Amniotic stem cell (primary cell): ENCODE measurements around the gene PARD6G.

Experiments
- DNase-seq: peaks from one replicate; lab custom pipeline; 2025; lab: John Stamatoyannopoulos, UW

Gene PARD6G

DNA sequence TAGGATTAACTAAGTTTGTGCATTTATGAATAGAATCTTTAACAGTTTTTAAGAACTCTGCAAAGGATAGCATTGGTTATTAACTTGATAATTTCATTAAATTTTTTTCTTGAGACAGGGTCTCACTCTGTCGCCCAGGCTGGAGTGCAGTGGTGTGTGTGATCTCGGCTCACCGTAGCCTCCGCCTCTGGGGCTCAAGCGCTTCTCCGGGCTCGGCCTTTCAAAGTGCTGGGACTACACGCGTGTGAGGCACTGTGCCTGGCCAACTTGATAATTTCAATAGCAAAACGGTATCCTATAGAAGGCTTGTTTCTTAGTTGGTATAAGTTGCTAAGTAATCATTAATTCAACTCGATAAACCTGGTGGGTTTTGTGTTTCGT lies 100.3 kb downstream of the PARD6G start:
- DNase-seq = no peak

DNA sequence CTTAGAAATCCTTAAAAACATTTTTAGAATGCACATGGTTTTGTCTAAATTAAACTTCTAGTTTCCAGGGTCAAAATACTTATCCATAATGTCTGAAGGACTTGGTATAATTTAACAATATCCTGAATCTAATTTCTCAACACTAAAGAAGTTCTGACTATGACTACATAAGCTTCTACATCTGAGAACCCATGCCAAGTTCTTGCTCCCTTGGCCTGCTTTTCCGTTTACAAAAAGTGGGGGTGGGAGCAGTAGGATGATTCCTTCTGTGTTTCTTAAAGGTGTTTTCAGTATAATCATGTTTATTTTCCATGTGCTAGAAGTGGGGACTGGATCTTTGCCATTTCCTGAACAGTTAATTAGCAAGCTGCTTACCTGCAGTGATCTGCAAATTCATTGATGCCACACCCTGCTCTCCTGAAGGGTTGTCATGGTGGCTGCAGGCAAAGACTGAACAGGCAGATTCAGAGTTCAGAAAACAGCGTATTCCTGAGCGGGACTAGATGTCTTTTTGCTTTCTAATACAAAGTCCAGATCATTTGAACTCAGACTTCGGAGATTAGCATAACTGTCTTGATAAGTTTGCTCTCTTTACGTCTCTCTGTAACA lies 102.0 kb downstream of the PARD6G start:
- no peak for DNase-seq

GRCh38 chr18:80143881-80144280 lies 103.4 kb downstream of the PARD6G start:
- DNase-seq = no peak

- no peak for DNase-seq
Measured at GRCh38 chr18:80140455-80140985, 106.8 kb downstream of the PARD6G start.

DNA sequence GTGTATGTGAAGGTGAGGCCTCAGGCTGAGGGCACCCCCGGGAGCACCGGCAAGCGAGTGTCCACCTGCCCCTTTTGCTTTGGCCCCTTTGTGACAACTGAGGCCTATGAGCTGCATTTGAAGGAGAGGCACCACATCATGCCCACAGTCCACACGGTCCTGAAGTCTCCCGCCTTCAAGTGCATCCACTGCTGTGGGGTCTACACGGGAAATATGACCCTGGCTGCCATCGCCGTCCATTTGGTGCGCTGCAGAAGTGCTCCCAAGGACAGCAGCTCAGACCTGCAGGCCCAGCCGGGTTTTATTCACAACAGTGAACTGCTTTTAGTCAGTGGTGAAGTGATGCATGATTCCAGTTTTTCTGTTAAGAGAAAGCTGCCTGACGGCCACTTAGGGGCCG lies 109.3 kb downstream of the PARD6G start:
- no peak for DNase-seq

GRCh38 chr18:80137137-80137536 lies 110.2 kb downstream of the PARD6G start:
- no peak for DNase-seq

DNA sequence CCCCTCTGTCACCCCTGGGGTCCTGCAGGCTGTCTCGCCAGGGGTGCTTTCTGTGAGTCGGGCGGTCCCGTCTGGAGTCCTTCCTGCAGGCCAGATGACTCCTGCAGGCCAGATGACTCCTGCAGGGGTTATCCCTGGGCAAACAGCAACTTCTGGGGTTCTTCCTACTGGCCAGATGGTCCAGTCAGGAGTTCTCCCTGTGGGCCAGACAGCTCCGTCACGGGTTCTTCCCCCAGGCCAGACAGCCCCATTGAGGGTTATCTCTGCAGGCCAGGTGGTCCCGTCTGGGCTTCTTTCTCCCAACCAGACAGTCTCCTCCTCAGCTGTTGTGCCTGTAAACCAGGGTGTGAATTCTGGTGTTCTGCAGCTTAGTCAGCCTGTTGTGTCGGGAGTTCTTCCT lies 110.6 kb downstream of the PARD6G start:
- DNase-seq = no peak

DNA sequence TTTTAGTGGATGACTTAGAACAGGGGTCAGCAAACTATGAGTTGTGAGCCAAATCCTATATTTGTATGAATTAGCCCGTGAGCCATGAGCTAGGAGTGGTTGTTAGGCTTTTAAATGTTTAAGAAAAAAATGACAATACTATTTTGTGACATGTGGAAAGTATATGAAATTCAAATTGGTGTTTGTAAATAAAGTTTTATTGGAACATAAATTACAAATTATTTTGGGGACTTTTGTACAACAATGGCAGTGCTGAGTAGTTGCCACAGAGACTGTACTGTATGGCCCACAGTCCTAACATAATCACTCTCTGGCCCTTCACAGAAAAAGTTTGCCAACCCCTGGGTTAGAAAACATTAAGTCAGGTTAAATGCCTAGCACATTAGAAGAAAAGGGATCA lies 112.2 kb downstream of the PARD6G start:
- DNase-seq = no peak

DNA sequence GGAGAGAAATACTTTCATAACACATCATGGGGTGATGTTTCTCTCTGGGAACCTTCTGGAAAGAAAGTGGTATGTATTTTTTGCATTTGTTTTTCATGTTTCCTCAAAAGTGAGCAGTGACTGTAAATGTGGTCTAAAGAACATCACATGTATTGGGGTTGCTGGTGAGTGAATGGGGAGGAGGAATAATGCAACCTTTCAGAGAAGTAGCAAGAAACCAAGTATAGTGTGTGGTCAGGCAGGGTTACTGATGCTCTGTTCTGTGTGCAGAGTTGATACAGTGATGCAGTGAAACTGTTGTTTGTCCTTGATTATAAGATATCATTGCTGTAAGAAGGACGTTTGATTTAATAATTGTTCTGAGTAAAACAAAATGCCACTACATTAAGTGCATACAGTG lies 114.2 kb downstream of the PARD6G start:
- DNase-seq = no peak

- DNase-seq = no peak
Measured at GRCh38 chr18:80132180-80132812, 115.0 kb downstream of the PARD6G start.

DNA sequence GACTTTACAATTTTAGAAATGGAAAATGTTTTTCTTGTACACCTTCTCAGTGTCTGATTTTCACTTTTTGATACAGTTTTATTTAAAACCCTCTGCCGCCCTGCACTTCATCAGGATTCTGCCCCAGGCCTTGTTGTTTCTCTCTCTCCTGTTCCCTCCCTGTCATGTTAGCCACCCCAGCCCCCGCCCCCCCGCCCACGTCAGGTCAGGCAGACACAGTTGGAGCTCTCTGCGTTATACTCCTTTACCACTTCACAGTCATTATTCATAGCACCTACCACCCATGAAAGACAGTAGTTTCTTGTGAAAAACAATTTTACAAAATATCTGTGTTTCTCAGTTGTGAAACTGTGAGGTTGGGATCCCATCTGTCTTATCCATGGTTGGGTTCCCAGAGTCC lies 116.8 kb downstream of the PARD6G start:
- no peak for DNase-seq

DNA sequence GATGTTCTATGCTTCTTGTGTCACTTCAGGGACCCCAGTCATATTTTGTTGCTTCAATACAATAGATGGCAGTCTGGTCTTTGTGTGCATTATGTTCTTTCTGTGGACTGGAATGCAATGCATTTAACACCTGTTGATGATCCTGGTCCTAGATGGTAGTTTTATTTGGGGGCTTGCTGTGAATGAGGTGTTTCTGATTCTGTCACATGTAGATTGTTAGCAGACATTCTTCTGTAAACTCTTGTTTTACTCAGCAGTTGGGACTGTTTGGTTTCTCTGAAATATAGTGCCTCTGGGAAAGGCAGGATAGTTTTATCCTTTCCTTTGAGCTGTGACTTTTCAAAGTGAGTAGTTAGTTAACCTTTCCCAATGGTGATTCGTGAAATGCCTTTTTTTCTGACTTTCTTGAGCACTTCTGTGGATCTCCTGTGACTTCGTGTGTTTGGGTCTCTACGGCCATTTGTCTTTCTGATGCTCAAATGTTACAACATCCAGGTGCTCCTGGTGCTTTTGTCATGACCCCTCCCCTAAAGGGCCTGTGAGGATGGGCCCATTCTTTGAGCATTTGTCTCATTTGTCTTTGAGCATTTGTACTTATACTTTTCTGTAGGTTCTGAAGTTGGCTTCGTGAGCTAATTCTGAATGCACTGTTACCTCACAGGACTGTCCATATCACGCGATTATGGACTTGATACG lies 117.5 kb downstream of the PARD6G start:
- DNase-seq = no peak

DNA sequence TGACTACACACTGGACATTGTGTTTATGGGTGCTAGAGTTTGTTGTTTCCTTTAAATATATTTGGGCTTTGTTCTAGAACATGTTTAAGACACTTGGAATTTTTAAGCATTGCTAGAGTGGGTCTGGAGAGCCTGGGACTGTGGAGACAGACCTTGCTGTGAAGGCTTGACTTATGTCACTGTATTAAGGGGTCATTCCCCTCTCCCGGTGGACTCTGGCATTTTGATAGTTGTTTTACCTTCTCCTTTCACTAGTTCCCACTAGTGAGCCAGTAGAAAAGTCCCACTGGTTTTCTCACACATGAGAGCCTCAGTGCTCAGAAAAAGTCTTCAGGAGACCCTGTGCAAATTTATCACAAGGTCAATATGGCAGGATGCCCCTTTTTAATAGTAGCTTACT lies 119.7 kb downstream of the PARD6G start:
- DNase-seq = no peak

DNA sequence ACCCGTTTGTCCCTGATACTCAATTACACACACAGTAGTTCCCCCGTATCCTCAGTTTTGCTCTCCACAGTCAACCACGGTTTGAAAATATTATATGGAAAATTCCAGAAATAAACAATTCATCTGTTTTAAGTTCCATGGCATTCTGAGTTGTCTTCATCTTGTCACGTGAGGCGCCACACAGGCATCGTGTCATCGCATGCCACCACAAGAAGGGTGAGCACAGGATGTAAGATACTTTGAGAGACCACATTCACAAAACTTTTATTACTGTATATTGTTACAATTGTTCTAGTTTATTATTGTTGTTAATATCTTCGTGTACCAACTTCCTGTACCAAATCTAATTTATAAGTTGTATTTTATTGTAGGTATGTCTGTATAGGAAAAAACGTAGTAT lies 120.5 kb downstream of the PARD6G start:
- no peak for DNase-seq

GRCh38 chr18:80124131-80124530 lies 123.2 kb downstream of the PARD6G start:
- DNase-seq = no peak

DNA sequence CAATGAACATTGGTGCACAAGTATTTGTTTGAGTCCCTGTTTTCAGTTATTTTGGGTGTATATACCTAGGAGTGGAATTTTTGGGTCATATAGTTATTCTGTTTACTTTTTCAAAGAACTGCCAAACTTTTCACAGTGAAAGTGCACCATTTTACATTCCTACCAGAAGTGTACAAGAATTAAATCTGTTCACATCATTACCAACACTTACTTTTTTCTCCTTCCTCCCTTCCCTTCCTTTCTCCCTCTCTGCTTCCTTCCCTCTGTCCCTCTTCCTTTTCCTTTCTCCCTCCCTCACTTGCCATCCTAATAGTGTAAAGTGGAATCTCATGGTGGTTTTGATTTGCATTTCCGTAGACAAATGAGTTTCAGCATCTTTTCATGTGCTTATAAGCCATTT lies 126.4 kb downstream of the PARD6G start:
- DNase-seq = no peak

DNA sequence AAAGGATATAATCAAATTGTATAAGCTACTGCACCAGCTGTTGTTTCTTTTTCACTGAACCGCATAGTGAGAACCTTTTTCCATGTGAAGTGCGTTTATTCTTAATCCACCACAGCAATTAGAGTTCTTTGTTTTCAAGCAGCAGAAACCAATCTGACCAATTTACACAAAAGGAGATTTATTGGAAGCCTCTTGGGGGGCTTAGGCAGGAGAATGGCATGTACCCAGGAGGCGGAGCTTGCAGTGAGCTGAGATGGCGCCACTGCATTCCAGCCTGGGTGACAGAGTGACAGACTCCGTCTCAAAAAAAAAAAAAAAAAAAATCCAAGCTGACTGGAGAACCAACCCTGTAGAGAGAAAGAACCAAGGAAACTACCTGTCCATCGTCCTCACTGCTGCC lies 128.2 kb downstream of the PARD6G start:
- DNase-seq = no peak

GRCh38 chr18:80115035-80115434 lies 132.3 kb downstream of the PARD6G start:
- no peak for DNase-seq

DNA sequence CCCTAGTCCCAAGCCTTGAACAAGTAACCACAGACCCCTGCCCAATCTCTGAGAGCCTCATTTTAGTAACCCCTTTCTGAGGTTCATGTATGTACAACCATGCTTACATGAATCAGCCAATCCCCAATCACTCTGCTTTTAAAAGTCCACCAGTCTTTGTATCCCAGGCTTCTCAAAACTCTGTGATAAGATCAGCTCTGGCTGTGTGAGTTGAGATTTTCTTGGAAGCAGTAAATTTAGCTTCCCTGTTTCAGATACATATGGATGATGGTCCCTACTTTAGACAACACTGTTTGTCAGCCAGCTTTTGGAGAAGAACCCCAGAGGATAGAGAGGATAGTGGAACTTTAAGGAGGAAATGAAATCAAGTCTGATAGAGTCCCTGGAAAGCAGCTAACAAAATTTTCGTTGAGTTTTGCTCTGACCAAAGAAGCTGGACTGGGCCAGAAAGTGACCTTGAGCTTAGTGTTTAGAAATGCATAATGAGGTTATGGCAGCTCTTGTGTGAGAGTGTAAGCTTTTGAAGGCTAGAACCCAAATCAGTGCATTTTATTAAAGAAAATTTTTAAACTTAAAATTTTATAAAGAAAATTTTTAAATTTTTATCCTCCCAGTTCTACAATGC lies 134.6 kb downstream of the PARD6G start:
- DNase-seq = no peak

DNA sequence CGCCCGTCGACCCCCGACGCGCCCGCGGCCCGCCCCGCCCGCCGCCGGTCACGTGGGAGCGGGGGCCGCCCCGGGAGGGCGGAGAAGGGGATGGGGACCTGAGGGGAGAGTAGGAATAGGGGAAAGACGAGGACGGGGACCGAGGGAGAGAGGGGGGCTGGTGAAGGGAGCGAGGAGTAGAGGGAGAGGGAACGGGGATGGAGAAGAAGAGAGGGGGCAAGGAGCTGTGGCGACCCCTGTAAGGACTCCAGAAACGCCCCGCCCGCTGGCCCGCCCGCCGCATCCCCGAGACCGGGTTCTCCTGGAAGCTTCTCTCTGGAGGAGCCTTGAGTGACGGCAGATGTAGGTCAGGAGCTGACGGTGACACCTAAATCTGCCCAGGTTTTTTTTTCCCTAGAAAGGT lies 137.6 kb downstream of the PARD6G start:
- no peak for DNase-seq

- peak; percentile 82 for DNase-seq
Measured at GRCh38 chr18:80108739-80109675, 138.3 kb downstream of the PARD6G start, which contains the start of gene ADNP2. Gene ADNP2 (plus strand): TSS chr18:80109262. CDS start chr18:80117543, 8,281 bp downstream.

DNA sequence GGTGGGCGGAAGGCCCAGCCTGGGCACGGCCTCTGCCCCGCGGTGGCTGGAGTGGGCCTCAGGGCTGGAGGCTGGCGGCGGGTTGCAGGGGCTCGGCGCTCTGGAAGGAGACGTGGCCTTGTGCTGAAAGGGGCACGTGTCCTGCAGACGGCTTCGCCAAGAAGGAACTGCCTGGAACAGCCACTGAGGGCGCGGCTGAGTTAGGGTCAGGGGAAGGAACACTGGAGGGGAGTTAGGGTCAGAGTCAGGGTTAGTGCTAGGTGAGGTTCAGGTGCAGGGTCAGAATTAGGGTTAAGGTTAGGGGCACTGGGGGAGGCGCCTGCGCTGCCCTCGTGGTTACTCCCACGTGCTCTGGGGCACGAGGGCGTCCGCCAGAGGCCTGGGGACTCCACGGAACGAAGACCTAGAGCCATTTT lies 139.2 kb downstream of the PARD6G start:
- no peak for DNase-seq
